Measurements from ENCODE around the gene KLRF1. TPM values are rescaled to one million over a fixed set of nuclear protein-coding genes. Genes with fewer than 3 reads are reported as not detected.

Gene KLRF1
- total RNA-seq, 1 experiment from 2014 or later: 1.1 TPM

DNA sequence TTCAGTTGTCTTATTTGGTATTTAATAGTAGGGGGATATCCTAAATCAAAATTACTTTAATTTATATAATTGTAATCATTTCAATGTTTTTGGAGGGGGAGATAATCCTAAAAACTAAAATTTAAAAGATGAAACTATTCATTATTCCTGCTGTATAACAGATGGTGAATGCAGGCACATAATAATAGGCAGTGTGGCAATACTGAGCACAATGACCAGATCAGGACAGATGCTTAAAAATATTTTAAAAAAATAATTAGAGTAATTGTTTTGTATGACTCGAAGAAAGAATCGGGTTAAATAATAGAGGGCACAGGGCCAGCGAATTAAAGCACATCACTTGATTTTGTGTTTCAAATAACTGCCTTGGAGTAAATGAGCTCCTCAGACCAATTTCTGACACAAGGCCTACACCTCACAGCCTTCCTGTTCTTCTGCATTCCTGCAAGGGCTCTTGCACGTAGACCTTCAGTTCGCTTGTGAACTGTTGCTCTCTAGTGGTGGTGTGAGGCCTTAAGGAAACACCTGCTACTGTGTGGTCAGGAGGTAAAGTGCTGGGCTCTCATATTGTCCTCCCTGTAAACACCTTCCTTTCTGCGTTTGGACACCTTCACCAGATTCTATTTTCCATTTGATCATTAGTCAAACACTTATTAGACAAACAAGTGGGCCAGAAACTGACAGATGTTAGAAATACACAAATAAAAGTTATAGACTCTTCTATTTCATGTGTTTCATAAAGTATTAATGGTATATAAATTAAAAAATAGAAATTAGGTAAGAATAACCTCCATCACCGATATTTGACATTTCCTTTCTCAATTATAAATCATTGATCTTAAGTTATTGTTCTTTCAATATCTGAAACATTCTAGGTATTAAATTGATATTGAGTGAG, 29.3 kb upstream of the KLRF1 start:
- no TSS peak for BruUV-seq (replicated peaks)
- ChIA-PET POLR2A (no interaction called here), CTCF (interaction anchor here (0.6 to 1.6 kb wide), 3 partner anchors 16 to 342 kb away, joined by 3 to 11 read pairs (median 3); no protein-coding TSS in a partner anchor)
- Histone ChIP-seq H3K27me3 (ENCODE audit: control insufficient read depth, insufficient read depth, low read length) (no peaks in the 10 kb centered on the region), H3K4me1 (ENCODE audit: control insufficient read depth, insufficient read depth, low read length) (no peaks in the 10 kb centered on the region; the same call in 1 of the 2 replicates), H3K27ac (ENCODE audit: low read length) (no peak overlapping the region), H3K9me3 (ENCODE audit: control insufficient read depth, insufficient read depth, low read depth, low read length) (no peaks in the 10 kb centered on the region), H3K4me3 (ENCODE audit: low read depth in 2 of 2, low read length in 2 of 2) (no peak overlapping the region), H3K36me3 (ENCODE audit: control insufficient read depth, insufficient read depth, low read length) (no peaks in the 10 kb centered on the region)
- peak; percentile 75 for DNase-seq (ENCODE audit: low read depth, low spot score)
- intact Hi-C loops (cut with micrococcal nuclease; ENCODE audit: unreplicated experiment): loop anchor here (2.0 kb wide), 1 partner anchor 47 kb away; no protein-coding TSS in a partner anchor
- in situ Hi-C loops (cut with HindIII; ENCODE audit: low pct_unique_long_range_greater_than_20kb, low sequenced_read_pairs): no loop called here
- TF ChIP-seq, protein P1, sequence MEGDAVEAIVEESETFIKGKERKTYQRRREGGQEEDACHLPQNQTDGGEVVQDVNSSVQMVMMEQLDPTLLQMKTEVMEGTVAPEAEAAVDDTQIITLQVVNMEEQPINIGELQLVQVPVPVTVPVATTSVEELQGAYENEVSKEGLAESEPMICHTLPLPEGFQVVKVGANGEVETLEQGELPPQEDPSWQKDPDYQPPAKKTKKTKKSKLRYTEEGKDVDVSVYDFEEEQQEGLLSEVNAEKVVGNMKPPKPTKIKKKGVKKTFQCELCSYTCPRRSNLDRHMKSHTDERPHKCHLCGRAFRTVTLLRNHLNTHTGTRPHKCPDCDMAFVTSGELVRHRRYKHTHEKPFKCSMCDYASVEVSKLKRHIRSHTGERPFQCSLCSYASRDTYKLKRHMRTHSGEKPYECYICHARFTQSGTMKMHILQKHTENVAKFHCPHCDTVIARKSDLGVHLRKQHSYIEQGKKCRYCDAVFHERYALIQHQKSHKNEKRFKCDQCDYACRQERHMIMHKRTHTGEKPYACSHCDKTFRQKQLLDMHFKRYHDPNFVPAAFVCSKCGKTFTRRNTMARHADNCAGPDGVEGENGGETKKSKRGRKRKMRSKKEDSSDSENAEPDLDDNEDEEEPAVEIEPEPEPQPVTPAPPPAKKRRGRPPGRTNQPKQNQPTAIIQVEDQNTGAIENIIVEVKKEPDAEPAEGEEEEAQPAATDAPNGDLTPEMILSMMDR (IDR thresholded peaks at IDR 0.05): peak; percentile 74
- no peak for TF ChIP-seq SIN3A (IDR thresholded peaks at IDR 0.05; ENCODE audit: borderline replicate concordance, insufficient read depth, low read depth, low read length)
- peak; percentile 99 for ATAC-seq

DNA sequence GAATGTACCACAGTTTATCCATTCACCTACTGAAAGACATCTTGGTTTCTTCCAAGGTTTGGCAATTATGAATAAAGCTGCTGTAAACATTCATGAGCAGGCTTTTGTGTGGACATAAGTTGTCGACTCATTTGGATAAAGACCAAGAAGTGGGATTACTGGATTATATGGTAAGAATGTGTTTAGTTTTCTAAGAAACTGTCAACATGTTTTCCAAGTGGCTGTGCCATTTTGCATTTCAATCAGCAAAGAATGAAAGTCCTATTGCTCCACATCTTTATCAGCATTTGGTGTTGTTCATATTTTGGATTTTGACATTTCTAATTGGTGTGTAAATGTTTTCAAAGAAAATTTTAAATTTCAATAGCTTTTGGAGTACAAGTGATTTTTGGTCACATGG, 27.3 kb upstream of the KLRF1 start:
- ChIA-PET CTCF (interaction anchor here (1.4 kb wide), 1 partner anchor 50 kb away, joined by 5 read pairs; no protein-coding TSS in a partner anchor), POLR2A (no interaction called here)
- in situ Hi-C loops (cut with HindIII; ENCODE audit: low pct_unique_long_range_greater_than_20kb, low sequenced_read_pairs): no loop called here
- Histone ChIP-seq H3K27ac (ENCODE audit: low read length) (no peak overlapping the region), H3K9me3 (ENCODE audit: control insufficient read depth, insufficient read depth, low read depth, low read length) (no peaks in the 10 kb centered on the region), H3K36me3 (ENCODE audit: control insufficient read depth, insufficient read depth, low read length) (no peaks in the 10 kb centered on the region), H3K4me3 (ENCODE audit: low read depth in 2 of 2, low read length in 2 of 2) (no peak overlapping the region), H3K27me3 (ENCODE audit: control insufficient read depth, insufficient read depth, low read length) (no peaks in the 10 kb centered on the region), H3K4me1 (ENCODE audit: control insufficient read depth, insufficient read depth, low read length) (no peaks in the 10 kb centered on the region)
- no peak for ATAC-seq
- TF ChIP-seq POLR2AphosphoS5 (IDR thresholded peaks at IDR 0.05; ENCODE audit: low read depth, low read length): no peak
- TF ChIP-seq, protein P1 (IDR thresholded peaks at IDR 0.05): no peak
- TF ChIP-seq, protein P2, sequence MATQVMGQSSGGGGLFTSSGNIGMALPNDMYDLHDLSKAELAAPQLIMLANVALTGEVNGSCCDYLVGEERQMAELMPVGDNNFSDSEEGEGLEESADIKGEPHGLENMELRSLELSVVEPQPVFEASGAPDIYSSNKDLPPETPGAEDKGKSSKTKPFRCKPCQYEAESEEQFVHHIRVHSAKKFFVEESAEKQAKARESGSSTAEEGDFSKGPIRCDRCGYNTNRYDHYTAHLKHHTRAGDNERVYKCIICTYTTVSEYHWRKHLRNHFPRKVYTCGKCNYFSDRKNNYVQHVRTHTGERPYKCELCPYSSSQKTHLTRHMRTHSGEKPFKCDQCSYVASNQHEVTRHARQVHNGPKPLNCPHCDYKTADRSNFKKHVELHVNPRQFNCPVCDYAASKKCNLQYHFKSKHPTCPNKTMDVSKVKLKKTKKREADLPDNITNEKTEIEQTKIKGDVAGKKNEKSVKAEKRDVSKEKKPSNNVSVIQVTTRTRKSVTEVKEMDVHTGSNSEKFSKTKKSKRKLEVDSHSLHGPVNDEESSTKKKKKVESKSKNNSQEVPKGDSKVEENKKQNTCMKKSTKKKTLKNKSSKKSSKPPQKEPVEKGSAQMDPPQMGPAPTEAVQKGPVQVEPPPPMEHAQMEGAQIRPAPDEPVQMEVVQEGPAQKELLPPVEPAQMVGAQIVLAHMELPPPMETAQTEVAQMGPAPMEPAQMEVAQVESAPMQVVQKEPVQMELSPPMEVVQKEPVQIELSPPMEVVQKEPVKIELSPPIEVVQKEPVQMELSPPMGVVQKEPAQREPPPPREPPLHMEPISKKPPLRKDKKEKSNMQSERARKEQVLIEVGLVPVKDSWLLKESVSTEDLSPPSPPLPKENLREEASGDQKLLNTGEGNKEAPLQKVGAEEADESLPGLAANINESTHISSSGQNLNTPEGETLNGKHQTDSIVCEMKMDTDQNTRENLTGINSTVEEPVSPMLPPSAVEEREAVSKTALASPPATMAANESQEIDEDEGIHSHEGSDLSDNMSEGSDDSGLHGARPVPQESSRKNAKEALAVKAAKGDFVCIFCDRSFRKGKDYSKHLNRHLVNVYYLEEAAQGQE (IDR thresholded peaks at IDR 0.05; ENCODE audit: insufficient read depth in 1 of 2, low read depth in 2 of 2, low read length in 1 of 2): no peak
- TF ChIP-seq TCF7L2 (IDR thresholded peaks at IDR 0.05; ENCODE audit: low read depth, low read length): no peak
- no peak for TF ChIP-seq SIN3A (IDR thresholded peaks at IDR 0.05; ENCODE audit: borderline replicate concordance, insufficient read depth, low read depth, low read length)
- intact Hi-C loops (cut with micrococcal nuclease; ENCODE audit: unreplicated experiment): loop anchor here (2.0 kb wide), 1 partner anchor 49 kb away; no protein-coding TSS in a partner anchor
- BruUV-seq (replicated peaks): no TSS peak
- no peak for DNase-seq (ENCODE audit: low read depth, low spot score)
